Measurements from ENCODE around the gene VIM.
"Not testable (repeated sequence)": the region's sequence is repeated elsewhere in the genome, so short reads cannot be mapped to it uniquely, and the experiment has no call there.

Gene VIM

DNA sequence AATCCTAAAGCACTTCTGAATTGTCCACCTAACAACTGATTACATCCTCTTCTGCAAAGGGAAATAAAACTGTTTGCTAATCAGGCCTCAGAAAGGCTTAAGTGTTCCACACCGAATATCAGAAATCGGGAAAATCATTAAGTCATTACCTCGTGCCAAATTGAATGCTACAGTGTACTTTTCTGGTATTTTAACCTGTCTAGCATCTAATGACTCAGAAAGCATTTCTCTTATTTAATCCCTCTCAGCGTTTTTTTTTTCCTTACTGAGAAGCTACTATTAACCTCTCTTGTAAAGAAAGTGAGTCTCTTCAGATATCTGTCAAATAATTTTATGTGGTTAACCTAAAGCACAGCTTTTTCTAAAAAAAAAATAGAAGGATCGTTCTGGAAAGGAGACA is 28.6 kb downstream of the VIM start:
- DNase-seq (ENCODE audit: low read depth): no peak

DNA sequence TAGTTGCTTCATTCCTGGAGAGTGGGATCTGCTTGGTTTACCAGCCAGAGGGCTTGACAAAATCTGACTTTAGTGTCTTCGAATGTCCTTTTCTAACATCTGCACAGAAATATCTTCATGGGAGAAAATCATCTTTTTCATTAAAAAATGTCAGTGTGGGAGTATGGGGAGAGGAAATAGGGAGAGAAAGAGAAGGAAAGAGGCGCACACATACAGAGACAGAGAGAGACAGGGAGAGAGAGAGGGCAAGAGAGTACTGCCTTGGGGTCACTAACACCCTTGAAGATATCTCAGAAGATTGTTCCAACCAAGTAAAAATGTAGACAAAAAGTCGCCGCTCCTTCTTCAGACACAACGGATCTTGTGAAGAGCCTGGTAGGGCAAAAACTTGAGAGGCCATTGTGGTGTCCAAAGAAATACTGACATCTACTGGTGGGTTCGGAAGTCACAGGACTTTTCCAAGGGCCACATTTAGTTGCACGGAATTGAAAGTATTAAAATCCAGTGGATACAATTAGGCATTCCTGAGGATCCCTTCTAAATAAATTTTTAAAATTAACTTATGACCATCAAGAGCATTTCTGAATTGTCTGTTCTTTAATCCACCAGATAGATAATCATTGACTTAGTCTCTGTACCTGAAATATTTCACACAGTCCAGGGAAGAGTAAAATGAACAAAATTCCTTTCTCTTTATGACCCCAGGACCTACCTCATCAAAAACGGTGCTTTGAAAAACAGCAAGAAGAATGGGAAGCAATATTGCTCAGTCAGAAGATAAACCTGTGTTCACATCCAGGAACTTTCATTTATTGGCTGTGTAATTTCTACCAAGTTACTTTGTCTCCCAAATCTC is 29.7 kb downstream of the VIM start:
- DNase-seq (ENCODE audit: low read depth): peak; percentile 29

GRCh38 chr10:17262502-17262901 is 34.5 kb downstream of the VIM start:
- no peak for DNase-seq (ENCODE audit: low read depth)

DNA sequence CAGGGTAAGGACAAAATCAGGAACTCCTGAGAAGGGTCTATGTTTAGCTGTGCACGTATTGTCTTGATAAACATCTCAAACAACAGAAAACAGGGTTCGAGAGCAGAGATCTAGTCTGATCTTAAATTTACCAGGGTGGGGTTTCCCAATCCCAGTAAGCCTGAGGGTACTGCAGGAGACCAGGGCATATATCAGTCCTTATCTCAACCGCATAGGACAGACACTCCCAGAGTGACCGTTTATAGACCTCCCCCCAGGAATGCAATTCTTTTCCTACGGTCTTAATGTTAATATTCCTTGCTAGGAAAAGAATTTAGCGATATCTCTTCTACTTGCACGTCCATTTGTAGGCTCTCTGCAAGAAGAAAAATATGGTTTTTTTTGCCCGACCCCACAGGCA is 35.5 kb downstream of the VIM start:
- no peak for DNase-seq (ENCODE audit: low read depth)

GRCh38 chr10:17265468-17265867 is 37.4 kb downstream of the VIM start:
- no peak for DNase-seq (ENCODE audit: low read depth)

DNA sequence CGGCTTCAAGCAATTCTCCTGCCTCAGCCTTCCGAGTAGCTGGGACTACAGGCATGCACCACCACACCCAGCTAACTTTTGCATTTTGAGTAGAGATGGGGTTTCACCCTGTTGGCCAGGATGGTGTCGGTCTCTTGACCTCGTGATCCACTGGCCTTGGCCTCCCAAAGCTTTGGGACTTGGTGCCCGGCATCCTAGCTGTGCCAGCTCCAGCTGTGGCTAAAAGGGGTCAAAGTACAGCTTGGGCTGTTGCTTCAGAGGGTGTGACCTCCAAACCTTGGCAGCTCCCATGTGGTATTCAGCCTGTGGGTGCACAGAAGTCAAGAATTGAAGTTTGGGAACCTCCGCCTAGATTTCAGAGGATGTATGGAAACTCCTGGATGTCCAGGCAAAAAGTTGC is 38.5 kb downstream of the VIM start:
- not testable (repeated sequence) for DNase-seq (ENCODE audit: low read depth)

DNA sequence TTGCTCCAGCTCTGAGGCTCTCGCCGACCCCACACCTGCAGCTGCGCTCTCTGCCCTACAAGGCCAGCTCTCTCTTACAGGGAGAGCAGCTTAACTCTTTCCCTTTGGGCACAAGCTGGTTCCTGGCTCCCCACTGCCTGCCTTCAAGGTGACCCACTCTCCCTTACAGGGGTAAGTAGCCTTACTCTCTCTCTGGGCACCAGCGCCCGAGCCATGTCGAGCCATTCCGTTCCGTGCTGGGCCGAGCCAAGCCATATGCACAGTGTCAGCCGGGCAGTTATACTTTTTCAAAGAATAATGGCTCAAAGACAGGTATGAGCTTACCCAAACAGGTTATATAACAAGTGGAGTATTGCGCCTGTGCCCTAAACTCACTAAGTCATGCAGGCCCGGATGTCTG is 44.6 kb downstream of the VIM start:
- no peak for DNase-seq (ENCODE audit: low read depth)

- DNase-seq (ENCODE audit: low read depth): no peak
Observed at GRCh38 chr10:17273403-17273802, 45.4 kb downstream of the VIM start.

DNA sequence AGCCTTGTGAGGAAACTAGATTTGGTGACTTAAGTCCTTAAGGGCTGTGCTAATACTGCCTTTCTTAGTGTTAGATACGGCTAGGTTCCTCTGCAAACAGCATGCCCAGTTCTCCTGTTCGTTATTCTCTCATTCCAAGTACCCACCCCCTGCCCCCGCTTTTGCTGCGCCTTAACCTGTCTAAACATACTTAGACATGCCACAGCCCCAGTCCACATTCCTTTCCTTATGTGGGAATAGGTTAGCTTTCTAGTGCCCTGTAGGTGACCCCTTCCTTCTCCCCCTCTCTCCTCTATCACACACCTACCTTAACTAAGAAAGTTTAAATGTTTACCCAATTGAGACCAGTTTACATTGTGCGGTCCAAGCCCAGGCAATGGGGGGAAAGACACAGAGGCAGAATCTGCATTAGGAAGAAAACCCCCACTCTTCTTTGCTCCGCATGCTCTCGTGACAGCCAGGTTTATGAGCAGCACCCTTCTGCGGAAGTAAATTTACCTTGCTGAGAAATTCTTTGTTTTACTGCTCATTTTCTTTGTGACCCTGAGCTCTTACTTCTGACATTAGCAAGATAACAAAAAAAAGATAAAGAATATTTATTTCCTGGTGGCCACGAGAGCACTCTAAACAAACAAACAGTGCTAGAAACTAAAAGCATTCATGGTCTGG is 48.8 kb downstream of the VIM start:
- no peak for DNase-seq (ENCODE audit: low read depth)

DNA sequence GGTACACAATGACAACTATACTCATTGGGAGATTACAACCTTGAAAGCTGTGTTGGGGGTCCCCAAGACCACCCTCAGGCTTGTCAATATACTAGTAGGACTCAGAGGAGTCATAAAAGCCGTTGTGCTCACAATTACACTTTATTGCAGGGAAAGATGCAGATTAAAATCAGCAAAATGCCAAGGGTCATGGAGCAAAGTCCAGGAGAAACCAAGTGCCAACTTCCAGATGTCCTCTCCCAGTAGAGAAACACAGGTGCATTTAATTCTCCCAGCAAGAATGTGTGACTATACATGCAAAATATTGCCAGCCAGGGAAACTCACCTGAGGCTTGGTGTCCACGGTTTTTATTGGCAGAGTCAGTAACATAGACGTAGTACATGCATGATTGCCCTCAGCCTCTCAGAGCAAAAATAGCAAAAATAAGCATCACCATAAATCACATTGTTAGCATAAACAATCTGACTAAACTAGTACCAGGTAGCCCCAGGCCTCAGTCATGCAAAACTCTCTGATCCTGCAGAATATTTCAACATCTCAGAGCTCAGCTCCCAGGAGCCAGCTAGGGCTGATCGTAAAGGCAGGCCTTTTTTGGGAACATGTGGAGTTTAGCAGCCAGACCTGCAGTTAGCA is 50.7 kb downstream of the VIM start:
- DNase-seq (ENCODE audit: low read depth): no peak

- no peak for DNase-seq (ENCODE audit: low read depth)
Observed at GRCh38 chr10:17282311-17282710, 54.3 kb downstream of the VIM start.

- DNase-seq (ENCODE audit: low read depth): no peak
Observed at GRCh38 chr10:17286562-17287550, 58.8 kb downstream of the VIM start.
